HepG2 (cell line): ENCODE data around the gene APOC3. TPM values are rescaled to one million over a fixed set of nuclear protein-coding genes. Genes with fewer than 3 reads are reported as not detected.

Source experiments
- AGO2 ChIP-seq: fragments of 200-400 bp; formaldehyde crosslinking; optimal IDR thresholded peaks from 2 replicates; pipeline ENCODE3; 2017; ENCODE audit warnings: mild to moderate bottlenecking, low read depth, low read length, moderate library complexity
- CBX2 ChIP-seq, 2 experiments: fragments of 200-600 bp in 1 of 2; sonication (generic); formaldehyde crosslinking in 1 of 2; IDR thresholded peaks; 2 replicates each; pipeline versions ENCODE4 v1.7.0 to v1.8.1; 2018 to 2022; ENCODE audit warnings: low read depth in 2 of 2, low read length in 1 of 2, mild to moderate bottlenecking in 1 of 2, missing genetic modification reagents in 1 of 2
- CENPBD1 ChIP-seq: sonication (generic); formaldehyde crosslinking; IDR thresholded peaks from 2 replicates; pipeline ENCODE4 v1.8.0; 2022; ENCODE audit warnings: missing genetic modification reagents, low read depth, mild to moderate bottlenecking, borderline replicate concordance
- DDIT3 ChIP-seq: sonication (generic); formaldehyde crosslinking; IDR thresholded peaks from 2 replicates; pipeline ENCODE4 v1.4.0; 2020; ENCODE audit warnings: mild to moderate bottlenecking, missing genetic modification reagents
- HOXA5 ChIP-seq: sonication (generic); formaldehyde crosslinking; IDR thresholded peaks from 2 replicates; pipeline ENCODE4 v1.4.0; 2020; ENCODE audit warnings: missing genetic modification reagents
- NFKBIZ ChIP-seq: IDR thresholded peaks from 2 replicates; pipeline ENCODE4 v1.6.1; 2018; ENCODE audit warnings: missing genetic modification reagents, missing compliant biosample characterization
- NR2C2 ChIP-seq: sonication (generic); formaldehyde crosslinking; IDR thresholded peaks from 2 replicates; pipeline ENCODE4 v1.4.0; 2020; ENCODE audit warnings: missing genetic modification reagents, mild to moderate bottlenecking, moderate library complexity, borderline replicate concordance
- RFXANK ChIP-seq: IDR thresholded peaks from 2 replicates; pipeline ENCODE4 v1.6.1; 2016
- SALL2 ChIP-seq: sonication (generic); formaldehyde crosslinking; IDR thresholded peaks from 2 replicates; pipeline ENCODE4 v1.8.1; 2023; ENCODE audit warnings: mild to moderate bottlenecking, missing genetic modification reagents, inconsistent platforms
- SKIL ChIP-seq: sonication (generic); formaldehyde crosslinking; IDR thresholded peaks from 2 replicates; pipeline ENCODE4 v1.8.0; 2022; ENCODE audit warnings: missing genetic modification reagents, mild to moderate bottlenecking, moderate library complexity, borderline replicate concordance
- SMARCE1 ChIP-seq: fragments of 450-650 bp; IDR thresholded peaks from 2 replicates; pipeline ENCODE4 v1.6.1; 2017; ENCODE audit warnings: borderline replicate concordance
- ZNF326 ChIP-seq: sonication (generic); formaldehyde crosslinking; IDR thresholded peaks from 2 replicates; pipeline ENCODE4 v1.4.0; 2020; ENCODE audit warnings: missing genetic modification reagents, borderline replicate concordance
- ZNF34 ChIP-seq: sonication (generic); formaldehyde crosslinking; IDR thresholded peaks from 2 replicates; pipeline ENCODE4 v1.4.0; 2020; ENCODE audit warnings: mild to moderate bottlenecking, missing genetic modification reagents, borderline replicate concordance
- ZNF710 ChIP-seq: sonication (generic); formaldehyde crosslinking; IDR thresholded peaks from 2 replicates; pipeline ENCODE4 v1.5.0; 2020; ENCODE audit warnings: mild to moderate bottlenecking, missing genetic modification reagents, borderline replicate concordance
- ZNF749 ChIP-seq: sonication (generic); formaldehyde crosslinking; IDR thresholded peaks from 2 replicates; pipeline ENCODE4 v1.8.0; 2022; ENCODE audit warnings: mild to moderate bottlenecking, missing genetic modification reagents, moderate library complexity, borderline replicate concordance
- polyA plus RNA-seq, 8 experiments: library from polyadenylated mRNA; depleted of rRNA in 3 of 8; stranded (reverse) in 7 of 8; unstranded in 1 of 8; fragments of >200 nt; fragmentation: Illumina TruSeq in 4 of 8; extraction: Trizol in 4 of 8; gene quantifications; 2 replicates each; pipeline versions ENCODE4 v1.2.1 to v1.2.3, GENCODE V29; 2011 to 2016; ENCODE audit warnings: low read depth in 4 of 8, missing spikeins in 1 of 8, mixed read lengths in 1 of 8; ENCODE audit not compliant: insufficient read depth in 1 of 8
- total RNA-seq, 5 experiments: library from RNA; depleted of rRNA; stranded (reverse); fragments of >200 nt; fragmentation: Illumina TruSeq; extraction: Trizol; gene quantifications; 2 replicates each; pipeline ENCODE4 v1.2.3, GENCODE V29; 2016; ENCODE audit warnings: low read depth in 1 of 5
- TF ChIP-seq, protein P1 (sequence below): sonication (generic); formaldehyde crosslinking; IDR thresholded peaks from 2 replicates; pipeline ENCODE4 v1.4.0; 2020; ENCODE audit warnings: missing genetic modification reagents
- TF ChIP-seq, protein P2 (sequence below): sonication (generic); formaldehyde crosslinking; IDR thresholded peaks from 2 replicates; pipeline ENCODE4 v1.4.0; 2020; ENCODE audit warnings: missing genetic modification reagents, mild to moderate bottlenecking, borderline replicate concordance

APOC3 gene
- total and polyA plus RNA-seq, 2 of the 13 experiments (the other 11 are each of a cell fraction or from before 2014, with no cell fraction given) = 314 to 687 TPM

- TF ChIP-seq SMARCE1 (no peak), ZNF34 (CRISPR knock-in tag) (no peak), DDIT3 (CRISPR knock-in tag) (no peak), AGO2 (peak; percentile 58), CBX2 (IDR thresholded peaks at IDR 0.05; ENCODE audit: low read depth, low read length) (no peak), CBX2 (CRISPR knock-in tag; IDR thresholded peaks at IDR 0.05; ENCODE audit: low read depth) (no peak), ZNF710 (CRISPR knock-in tag) (peak; percentile 78; the same call in 1 of the 2 replicates), ZNF326 (CRISPR knock-in tag) (no peak), CENPBD1 (CRISPR knock-in tag) (no peak), NFKBIZ (CRISPR knock-in tag) (0 out of 2 replicates have a peak, but pooled peaks have one; percentile 12), ZNF749 (CRISPR knock-in tag) (0 out of 2 replicates have a peak, but pooled peaks have one; percentile 72), RFXANK (CRISPR knock-in tag) (no peak), SALL2 (CRISPR knock-in tag) (peak; percentile 35; the same call in 1 of the 2 replicates), HOXA5 (CRISPR knock-in tag) (no peak), SKIL (CRISPR knock-in tag) (peak; percentile 68; the same call in 1 of the 2 replicates), NR2C2 (CRISPR knock-in tag) (peak; percentile 81)
- TF ChIP-seq, protein P1, sequence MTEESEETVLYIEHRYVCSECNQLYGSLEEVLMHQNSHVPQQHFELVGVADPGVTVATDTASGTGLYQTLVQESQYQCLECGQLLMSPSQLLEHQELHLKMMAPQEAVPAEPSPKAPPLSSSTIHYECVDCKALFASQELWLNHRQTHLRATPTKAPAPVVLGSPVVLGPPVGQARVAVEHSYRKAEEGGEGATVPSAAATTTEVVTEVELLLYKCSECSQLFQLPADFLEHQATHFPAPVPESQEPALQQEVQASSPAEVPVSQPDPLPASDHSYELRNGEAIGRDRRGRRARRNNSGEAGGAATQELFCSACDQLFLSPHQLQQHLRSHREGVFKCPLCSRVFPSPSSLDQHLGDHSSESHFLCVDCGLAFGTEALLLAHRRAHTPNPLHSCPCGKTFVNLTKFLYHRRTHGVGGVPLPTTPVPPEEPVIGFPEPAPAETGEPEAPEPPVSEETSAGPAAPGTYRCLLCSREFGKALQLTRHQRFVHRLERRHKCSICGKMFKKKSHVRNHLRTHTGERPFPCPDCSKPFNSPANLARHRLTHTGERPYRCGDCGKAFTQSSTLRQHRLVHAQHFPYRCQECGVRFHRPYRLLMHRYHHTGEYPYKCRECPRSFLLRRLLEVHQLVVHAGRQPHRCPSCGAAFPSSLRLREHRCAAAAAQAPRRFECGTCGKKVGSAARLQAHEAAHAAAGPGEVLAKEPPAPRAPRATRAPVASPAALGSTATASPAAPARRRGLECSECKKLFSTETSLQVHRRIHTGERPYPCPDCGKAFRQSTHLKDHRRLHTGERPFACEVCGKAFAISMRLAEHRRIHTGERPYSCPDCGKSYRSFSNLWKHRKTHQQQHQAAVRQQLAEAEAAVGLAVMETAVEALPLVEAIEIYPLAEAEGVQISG (CRISPR knock-in tag) = peak; percentile 60
- TF ChIP-seq, protein P2, sequence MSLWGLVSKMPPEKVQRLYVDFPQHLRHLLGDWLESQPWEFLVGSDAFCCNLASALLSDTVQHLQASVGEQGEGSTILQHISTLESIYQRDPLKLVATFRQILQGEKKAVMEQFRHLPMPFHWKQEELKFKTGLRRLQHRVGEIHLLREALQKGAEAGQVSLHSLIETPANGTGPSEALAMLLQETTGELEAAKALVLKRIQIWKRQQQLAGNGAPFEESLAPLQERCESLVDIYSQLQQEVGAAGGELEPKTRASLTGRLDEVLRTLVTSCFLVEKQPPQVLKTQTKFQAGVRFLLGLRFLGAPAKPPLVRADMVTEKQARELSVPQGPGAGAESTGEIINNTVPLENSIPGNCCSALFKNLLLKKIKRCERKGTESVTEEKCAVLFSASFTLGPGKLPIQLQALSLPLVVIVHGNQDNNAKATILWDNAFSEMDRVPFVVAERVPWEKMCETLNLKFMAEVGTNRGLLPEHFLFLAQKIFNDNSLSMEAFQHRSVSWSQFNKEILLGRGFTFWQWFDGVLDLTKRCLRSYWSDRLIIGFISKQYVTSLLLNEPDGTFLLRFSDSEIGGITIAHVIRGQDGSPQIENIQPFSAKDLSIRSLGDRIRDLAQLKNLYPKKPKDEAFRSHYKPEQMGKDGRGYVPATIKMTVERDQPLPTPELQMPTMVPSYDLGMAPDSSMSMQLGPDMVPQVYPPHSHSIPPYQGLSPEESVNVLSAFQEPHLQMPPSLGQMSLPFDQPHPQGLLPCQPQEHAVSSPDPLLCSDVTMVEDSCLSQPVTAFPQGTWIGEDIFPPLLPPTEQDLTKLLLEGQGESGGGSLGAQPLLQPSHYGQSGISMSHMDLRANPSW = no peak
Measured at GRCh38 chr11:116829525-116830183, at the start of gene APOC3 (continued).
